ENCODE results near the gene CDHR3. TPM values are rescaled to one million over a fixed set of nuclear protein-coding genes. Genes with fewer than 3 reads are reported as not detected.
A peak's percentile ranks its signal among the peaks of the same experiment; 100 is the strongest.

Gene CDHR3
- total and polyA plus RNA-seq, 4 donors, result 10.5 to 80.3 (median 36.0) TPM

DNA sequence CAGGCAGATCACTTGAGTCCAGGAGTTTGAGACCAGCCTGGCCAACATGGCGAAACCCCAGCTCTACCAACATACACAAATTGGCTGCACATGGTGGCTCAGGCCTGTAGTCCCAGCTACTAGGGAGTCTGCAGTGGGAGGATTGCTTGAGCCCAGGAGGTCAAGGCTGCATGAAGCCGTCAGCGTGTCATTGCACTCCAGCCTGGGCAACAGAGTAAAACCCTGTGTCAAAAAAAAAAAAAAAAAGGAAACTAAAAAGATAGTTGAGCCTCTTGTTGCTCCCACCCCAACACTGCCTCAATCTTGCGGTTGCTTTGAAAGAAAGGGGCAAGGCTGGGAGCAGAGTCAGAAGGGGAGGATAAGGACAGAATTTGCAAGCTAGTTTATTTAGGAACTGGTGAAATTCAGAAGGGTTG lies 79.1 kb downstream of the CDHR3 start:
- Histone ChIP-seq H3K36me3 (ENCODE audit: control insufficient read depth in 4 of 4, insufficient read depth in 4 of 4, low read length in 4 of 4) (no peaks in the 10 kb centered on the region), H3K4me3 (no peak overlapping the region), H3K4me1 (ENCODE audit: control insufficient read depth in 5 of 5, insufficient read depth in 5 of 5, low read length in 5 of 5) (peaks cover 0 to 32% (median 8%) of the 10 kb centered on the region in 5 donors), H3K27me3 (ENCODE audit: control insufficient read depth in 3 of 3, insufficient read depth in 3 of 3, low read length in 2 of 3) (no peaks in the 10 kb centered on the region), H3K9me3 (ENCODE audit: control insufficient read depth in 4 of 4, insufficient read depth in 3 of 4, low read length in 3 of 4) (no peaks in the 10 kb centered on the region), H3K27ac (ENCODE audit: low read depth in 1 of 2, low read length in 1 of 2) (no peak overlapping the region), H3K9ac (ENCODE audit: insufficient read depth in 1 of 2, low read length in 2 of 2) (no peak overlapping the region)
- TF ChIP-seq, protein P1, sequence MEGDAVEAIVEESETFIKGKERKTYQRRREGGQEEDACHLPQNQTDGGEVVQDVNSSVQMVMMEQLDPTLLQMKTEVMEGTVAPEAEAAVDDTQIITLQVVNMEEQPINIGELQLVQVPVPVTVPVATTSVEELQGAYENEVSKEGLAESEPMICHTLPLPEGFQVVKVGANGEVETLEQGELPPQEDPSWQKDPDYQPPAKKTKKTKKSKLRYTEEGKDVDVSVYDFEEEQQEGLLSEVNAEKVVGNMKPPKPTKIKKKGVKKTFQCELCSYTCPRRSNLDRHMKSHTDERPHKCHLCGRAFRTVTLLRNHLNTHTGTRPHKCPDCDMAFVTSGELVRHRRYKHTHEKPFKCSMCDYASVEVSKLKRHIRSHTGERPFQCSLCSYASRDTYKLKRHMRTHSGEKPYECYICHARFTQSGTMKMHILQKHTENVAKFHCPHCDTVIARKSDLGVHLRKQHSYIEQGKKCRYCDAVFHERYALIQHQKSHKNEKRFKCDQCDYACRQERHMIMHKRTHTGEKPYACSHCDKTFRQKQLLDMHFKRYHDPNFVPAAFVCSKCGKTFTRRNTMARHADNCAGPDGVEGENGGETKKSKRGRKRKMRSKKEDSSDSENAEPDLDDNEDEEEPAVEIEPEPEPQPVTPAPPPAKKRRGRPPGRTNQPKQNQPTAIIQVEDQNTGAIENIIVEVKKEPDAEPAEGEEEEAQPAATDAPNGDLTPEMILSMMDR (IDR thresholded peaks at IDR 0.05; ENCODE audit: control extremely low read depth, extremely low read depth), result no peak
- peak in 1 of 3 donors; percentile 50 for DNase-seq
- WGBS, 2 donors, result 87 to 93% methylated on average over 4 of the region's 4 CpGs
- no peak for ATAC-seq (ENCODE audit: insufficient read depth, low FRiP score)

DNA sequence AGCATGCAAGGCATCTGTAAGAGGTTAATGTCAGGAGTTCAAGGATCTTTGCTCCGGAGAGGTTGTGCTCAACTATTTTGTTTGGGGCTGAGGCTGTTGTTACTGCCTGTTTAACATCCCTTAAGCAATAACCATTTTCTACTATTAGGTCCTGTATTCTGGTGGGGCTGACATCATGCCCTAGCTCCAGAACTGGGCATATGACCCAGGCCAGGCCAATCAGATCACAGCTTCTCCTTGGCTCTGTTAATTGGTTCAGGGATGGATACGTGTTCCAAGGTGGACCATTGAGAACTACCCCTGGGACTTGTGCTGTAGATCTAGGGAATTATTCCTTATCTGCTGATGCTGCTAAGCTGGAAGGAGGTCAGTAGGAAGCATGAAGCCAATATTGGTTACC lies 82.1 kb downstream of the CDHR3 start:
- TF ChIP-seq, protein P1 (IDR thresholded peaks at IDR 0.05; ENCODE audit: control extremely low read depth, extremely low read depth), result no peak
- H3K4me3 ChIP-seq, result no peak overlapping the region
- H3K27me3 ChIP-seq (ENCODE audit: control insufficient read depth in 3 of 3, insufficient read depth in 3 of 3, low read length in 2 of 3), result no peaks in the 10 kb centered on the region
- 79 to 83% methylated on average over 2 of the region's 2 CpGs for WGBS, 2 donors
- peaks cover 0 to 31% (median 5%) of the 10 kb centered on the region in 5 donors for H3K4me1 ChIP-seq (ENCODE audit: control insufficient read depth in 5 of 5, insufficient read depth in 5 of 5, low read length in 5 of 5)
- DNase-seq (no peak), ATAC-seq (ENCODE audit: insufficient read depth, low FRiP score) (no peak)
- H3K9me3 ChIP-seq (ENCODE audit: control insufficient read depth in 4 of 4, insufficient read depth in 3 of 4, low read length in 3 of 4), result no peaks in the 10 kb centered on the region
- no peak overlapping the region for H3K9ac ChIP-seq (ENCODE audit: insufficient read depth in 1 of 2, low read length in 2 of 2)
- no peak overlapping the region for H3K27ac ChIP-seq (ENCODE audit: low read depth in 1 of 2, low read length in 1 of 2)
- no peaks in the 10 kb centered on the region for H3K36me3 ChIP-seq (ENCODE audit: control insufficient read depth in 4 of 4, insufficient read depth in 4 of 4, low read length in 4 of 4)

- H3K4me1 ChIP-seq (ENCODE audit: control insufficient read depth in 5 of 5, insufficient read depth in 5 of 5, low read length in 5 of 5), result peaks cover 0 to 36% (median 5%) of the 10 kb centered on the region in 5 donors
- H3K27ac ChIP-seq (ENCODE audit: low read depth in 1 of 2, low read length in 1 of 2), result no peak overlapping the region
- ATAC-seq (ENCODE audit: insufficient read depth, low FRiP score) (no peak), DNase-seq (peak in 1 of 3 donors; percentile 47)
- whole genome bisulfite sequencing, 2 donors, result 80 to 90% methylated on average over 1 of the region's 1 CpG
- no peaks in the 10 kb centered on the region for H3K36me3 ChIP-seq (ENCODE audit: control insufficient read depth in 4 of 4, insufficient read depth in 4 of 4, low read length in 4 of 4)
- H3K9ac ChIP-seq (ENCODE audit: insufficient read depth in 1 of 2, low read length in 2 of 2), result no peak overlapping the region
- TF ChIP-seq, protein P1 (IDR thresholded peaks at IDR 0.05; ENCODE audit: control extremely low read depth, extremely low read depth), result no peak
- H3K4me3 ChIP-seq, result no peak overlapping the region
- no peaks in the 10 kb centered on the region for H3K27me3 ChIP-seq (ENCODE audit: control insufficient read depth in 3 of 3, insufficient read depth in 3 of 3, low read length in 2 of 3)
- no peaks in the 10 kb centered on the region for H3K9me3 ChIP-seq (ENCODE audit: control insufficient read depth in 4 of 4, insufficient read depth in 3 of 4, low read length in 3 of 4)
These were observed 82.5 kb downstream of the CDHR3 start for GRCh38 chr7:106045586-106045985.

DNA sequence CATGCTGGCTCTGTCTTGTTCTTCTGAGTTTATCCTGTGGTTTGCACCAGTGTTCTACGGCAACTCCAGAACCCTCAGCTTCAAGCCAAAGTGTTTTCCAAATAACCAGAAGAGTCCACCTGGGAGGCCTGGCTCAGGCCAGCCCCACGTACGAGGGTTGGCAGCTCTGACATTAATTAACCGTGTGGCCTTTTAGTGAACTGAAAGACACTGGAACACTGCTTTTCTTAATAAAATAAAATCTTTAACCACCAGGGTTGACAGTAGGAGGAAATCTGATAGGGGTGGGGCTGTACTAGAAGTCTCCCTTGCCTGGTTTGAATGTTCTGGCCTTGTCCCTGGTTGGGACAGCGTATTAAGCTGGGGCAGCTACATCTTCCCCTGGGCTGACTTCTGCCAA lies 84.1 kb downstream of the CDHR3 start:
- Histone ChIP-seq H3K4me3 (no peak overlapping the region), H3K27me3 (ENCODE audit: control insufficient read depth in 3 of 3, insufficient read depth in 3 of 3, low read length in 2 of 3) (no peaks in the 10 kb centered on the region), H3K9ac (ENCODE audit: insufficient read depth in 1 of 2, low read length in 2 of 2) (no peak overlapping the region), H3K36me3 (ENCODE audit: control insufficient read depth in 4 of 4, insufficient read depth in 4 of 4, low read length in 4 of 4) (no peaks in the 10 kb centered on the region), H3K9me3 (ENCODE audit: control insufficient read depth in 4 of 4, insufficient read depth in 3 of 4, low read length in 3 of 4) (no peaks in the 10 kb centered on the region), H3K4me1 (ENCODE audit: control insufficient read depth in 5 of 5, insufficient read depth in 5 of 5, low read length in 5 of 5) (peaks cover 0 to 35% (median 0%) of the 10 kb centered on the region in 5 donors), H3K27ac (ENCODE audit: low read depth in 1 of 2, low read length in 1 of 2) (no peak overlapping the region)
- TF ChIP-seq, protein P1 (IDR thresholded peaks at IDR 0.05; ENCODE audit: control extremely low read depth, extremely low read depth), result no peak
- DNase-seq (no peak), ATAC-seq (ENCODE audit: insufficient read depth, low FRiP score) (no peak)
- WGBS, 2 donors, result 79 to 87% methylated on average over 5 of the region's 5 CpGs
